ENCODE measurements around the gene PGAP2.
"Not testable (repeated sequence)": the region's sequence is repeated elsewhere in the genome, so short reads cannot be mapped to it uniquely, and the experiment has no call there.

The PGAP2 gene

DNA sequence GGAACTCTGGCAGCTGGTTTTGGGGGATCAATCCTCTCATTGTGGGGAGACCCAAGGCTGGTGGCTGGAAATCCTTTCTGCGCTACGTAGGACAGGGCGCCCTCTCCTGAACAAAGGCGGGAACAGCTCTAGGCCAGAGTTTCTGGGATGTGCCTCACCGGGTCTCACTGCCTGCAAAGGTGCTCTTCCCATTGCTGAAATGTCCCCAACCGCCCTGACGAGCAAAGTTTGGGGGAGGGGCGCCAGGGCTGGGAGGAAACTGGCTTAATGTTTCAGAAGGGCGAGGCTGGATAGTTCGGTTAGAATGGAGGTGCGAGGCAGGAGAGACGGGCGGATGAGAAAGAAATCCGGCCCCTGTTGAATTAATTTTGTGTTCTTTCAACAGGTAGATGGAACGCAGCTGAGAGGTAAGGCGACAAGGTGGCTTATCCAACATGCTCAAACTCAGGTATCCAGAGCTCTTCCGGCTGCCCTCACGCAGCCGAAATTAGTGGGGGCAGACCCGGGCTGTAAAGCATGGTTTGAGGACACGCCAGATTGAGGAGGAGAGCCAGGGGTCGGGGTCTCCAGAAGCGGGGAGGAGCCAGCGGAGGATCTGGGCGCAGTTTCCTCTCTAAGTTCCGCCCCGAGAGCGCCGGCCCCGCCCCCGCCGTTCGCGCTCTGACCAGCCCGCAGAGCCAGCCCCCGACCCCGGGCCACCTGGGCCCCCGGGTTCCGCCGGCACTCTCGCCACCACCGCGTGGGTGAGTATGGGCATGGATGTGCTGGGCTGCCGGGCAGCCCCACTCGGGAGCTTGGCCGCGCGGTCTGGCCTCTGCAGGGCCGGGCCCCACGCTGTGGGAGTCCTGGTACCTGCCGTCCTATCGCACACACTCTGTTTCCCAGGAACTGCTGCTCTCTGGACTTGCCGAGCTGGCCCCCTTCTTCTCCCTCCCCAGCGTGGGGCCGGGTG, at the start of gene PGAP2:
PGAP2 (plus strand) TSS at position 652 of the 952 bp plus-strand sequence. CDS start 2,700 bp downstream, outside the sequence.
- DNase-seq: peak; percentile 62 to 73
- TF ChIP-seq GATA1 (IDR thresholded peaks at IDR 0.05; ENCODE audit: low read depth, low read length) (no peak), POLR2A (IDR thresholded peaks at IDR 0.05; ENCODE audit: low read length) (no peak)

DNA sequence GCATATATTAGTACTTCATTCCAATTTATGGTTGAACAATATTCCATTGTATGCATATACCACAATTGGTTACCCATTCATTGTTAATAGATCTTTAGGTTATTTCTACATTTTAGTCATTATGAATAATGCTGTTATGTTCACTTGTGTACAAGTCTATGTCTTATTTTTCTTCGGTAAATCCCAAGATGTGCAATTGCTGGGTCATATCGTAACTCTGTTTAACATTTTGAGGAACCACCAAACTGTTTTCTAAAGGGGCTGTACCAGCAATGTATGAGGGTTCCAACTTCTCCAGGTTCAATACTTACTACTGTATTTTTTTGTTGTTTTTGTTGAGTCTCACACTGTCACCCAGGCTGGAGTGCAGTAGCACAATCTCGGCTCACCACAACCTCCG, 44.1 kb upstream of the PGAP2 start:
- DNase-seq: no peak
- TF ChIP-seq GATA1 (IDR thresholded peaks at IDR 0.05; ENCODE audit: low read depth, low read length) (no peak), POLR2A (IDR thresholded peaks at IDR 0.05; ENCODE audit: low read length) (no peak)

DNA sequence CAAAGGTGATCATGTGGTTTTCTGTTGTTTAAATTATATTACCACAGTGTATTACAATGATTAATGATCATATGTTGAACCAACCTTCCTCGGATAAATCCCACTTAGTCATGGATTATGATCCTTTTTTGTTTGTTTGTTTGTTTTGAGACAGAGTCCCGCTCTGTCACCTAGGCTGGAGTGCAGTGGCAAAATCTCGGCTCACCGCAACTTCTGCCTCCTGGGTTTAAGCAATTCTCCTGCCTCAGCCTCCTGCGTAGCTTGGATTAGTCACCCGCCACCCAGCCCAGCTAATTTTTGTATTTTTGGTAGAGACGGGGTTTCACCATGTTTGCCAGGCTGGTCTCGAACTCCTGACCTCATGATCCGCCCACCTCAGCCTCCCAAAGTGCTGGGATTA, 41.5 kb upstream of the PGAP2 start:
- DNase-seq: not testable (repeated sequence)

DNA sequence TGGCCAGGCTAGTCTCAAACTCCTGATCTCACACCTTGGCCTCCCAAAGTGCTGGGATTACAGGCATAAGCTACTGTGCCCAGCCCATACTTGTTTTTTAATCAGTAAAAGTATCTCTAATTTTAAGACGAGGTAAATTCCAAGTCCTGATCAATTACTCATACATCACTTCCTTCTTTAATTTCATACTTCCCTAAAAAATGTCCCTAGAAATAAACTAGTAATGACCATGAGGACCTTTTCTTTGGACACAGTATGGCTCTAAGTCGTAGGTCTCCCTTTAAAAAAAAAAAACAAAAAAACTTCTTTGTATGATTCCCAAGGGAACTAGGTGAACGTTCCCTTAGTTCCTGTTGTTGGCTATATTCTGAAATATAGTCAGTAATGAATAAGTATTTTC, 40.8 kb upstream of the PGAP2 start:
- no peak for DNase-seq
- TF ChIP-seq POLR2A (IDR thresholded peaks at IDR 0.05; ENCODE audit: low read length) (no peak), GATA1 (IDR thresholded peaks at IDR 0.05; ENCODE audit: low read depth, low read length) (no peak)

DNA sequence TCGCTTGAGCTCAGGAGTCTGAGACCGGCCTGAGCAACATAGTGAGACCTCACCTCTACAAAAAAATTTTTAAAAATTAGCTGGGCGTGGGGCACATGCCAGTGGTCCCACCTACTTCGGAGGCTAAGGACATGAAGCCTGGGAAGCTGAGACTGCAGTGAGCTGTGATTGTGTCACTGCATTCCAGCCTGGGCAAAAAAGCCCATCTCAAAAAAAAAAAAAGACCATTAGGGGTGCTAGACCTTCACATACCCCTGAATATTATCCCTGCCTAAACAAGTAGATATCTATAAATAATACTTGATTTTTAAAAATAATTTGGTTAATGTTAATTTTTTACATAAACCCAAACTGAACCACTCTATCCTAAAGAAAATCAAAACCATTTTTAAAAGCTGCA, 35.2 kb upstream of the PGAP2 start:
- DNase-seq: no peak
- TF ChIP-seq GATA1 (IDR thresholded peaks at IDR 0.05; ENCODE audit: low read depth, low read length) (no peak), POLR2A (IDR thresholded peaks at IDR 0.05; ENCODE audit: low read length) (no peak)

DNA sequence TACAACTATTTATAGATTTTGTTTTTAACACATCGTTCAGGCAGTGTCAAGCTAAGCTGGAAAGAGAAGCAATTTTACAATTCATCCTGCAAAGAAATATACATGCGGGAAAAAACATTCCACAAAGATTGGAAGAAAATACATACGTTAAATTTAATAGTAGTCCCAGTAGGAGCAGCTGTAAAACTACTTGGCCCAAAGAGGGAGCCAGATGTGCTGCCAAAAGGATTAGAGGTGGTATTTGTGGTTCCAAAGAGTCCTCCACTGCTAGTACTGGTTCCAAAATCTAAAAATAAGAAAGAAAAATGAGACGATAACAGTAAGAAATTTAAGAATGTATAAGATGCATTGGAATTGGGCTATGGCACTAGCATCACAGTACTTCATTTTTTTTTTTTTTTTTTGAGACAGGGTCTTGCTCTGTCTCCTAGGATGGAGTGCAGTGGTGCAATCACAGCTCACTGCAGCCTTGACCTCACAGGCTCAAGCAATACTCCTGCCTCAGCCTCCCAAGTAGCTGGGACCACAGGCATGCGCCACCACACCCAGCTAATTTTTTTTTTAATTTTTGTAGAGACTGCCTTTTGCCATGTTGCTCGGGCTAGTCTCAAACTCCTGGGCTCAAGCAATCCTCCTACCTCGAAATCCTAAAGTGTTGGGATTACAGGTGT, 32.5 kb upstream of the PGAP2 start:
- TF ChIP-seq POLR2A (IDR thresholded peaks at IDR 0.05; ENCODE audit: low read length): no peak
- no peak for DNase-seq

DNA sequence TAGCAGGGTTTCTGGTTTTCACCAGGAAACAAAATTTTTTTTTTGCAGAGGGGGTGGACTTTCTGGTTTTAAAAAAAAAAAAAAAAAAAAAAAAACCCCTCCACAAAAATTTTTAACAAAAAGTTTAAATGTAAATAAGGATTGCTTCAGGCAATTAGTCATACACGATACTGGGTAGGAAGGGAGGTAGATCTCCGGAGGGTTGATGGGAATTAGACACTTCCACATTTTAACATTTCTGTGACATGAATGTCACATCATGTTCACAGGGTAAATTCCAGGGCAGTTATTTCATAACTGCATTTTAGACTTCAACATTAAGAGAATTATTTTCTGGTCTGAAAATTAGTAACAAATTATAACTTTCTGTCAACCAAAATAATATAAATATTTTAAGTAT, 26.9 kb upstream of the PGAP2 start:
- DNase-seq: no peak
- no peak for TF ChIP-seq POLR2A (IDR thresholded peaks at IDR 0.05; ENCODE audit: low read length)
- TF ChIP-seq GATA1 (IDR thresholded peaks at IDR 0.05; ENCODE audit: low read depth, low read length): no peak

DNA sequence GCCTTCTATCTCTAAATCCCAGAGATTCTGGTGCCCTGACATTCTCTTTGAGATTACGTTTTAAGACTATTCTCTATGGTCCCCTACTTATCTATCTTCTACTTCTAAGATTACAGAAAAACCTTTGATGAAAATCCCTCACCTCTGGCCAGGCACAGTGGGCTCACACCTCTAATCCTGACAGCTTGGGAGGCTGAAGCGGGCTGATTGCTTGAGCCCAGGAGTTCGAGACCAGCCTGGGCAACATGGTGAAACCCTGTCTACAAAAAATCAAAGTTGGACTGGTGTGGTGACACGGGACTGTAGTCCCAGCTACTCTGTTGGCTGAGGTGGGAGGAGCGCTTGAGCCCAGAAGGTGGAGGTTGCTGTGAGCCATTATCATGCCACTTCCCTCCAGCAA, 25.4 kb upstream of the PGAP2 start:
- DNase-seq: no peak
- TF ChIP-seq POLR2A (IDR thresholded peaks at IDR 0.05; ENCODE audit: low read length): no peak
- TF ChIP-seq GATA1 (IDR thresholded peaks at IDR 0.05; ENCODE audit: low read depth, low read length): no peak

DNA sequence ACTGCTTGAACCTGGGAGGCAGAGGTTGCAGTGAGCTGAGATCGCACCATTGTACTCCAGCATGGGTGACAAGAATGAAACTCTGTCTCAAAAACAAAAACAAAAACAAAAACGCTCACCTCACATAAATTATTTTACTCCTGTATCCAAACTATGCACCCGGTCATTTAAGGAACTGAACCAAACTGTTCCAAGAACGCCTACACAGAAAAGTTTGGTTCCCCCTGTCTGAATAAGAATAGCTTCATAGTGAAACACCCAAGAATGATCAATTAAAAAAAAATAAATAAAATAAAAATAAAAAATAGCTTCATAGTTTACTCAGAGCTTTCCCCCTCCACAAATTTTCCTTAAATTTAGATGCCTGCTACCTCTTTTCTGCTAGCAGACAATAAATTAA, 24.7 kb upstream of the PGAP2 start:
- no peak for TF ChIP-seq GATA1 (IDR thresholded peaks at IDR 0.05; ENCODE audit: low read depth, low read length)
- TF ChIP-seq POLR2A (IDR thresholded peaks at IDR 0.05; ENCODE audit: low read length): no peak
- DNase-seq: no peak

DNA sequence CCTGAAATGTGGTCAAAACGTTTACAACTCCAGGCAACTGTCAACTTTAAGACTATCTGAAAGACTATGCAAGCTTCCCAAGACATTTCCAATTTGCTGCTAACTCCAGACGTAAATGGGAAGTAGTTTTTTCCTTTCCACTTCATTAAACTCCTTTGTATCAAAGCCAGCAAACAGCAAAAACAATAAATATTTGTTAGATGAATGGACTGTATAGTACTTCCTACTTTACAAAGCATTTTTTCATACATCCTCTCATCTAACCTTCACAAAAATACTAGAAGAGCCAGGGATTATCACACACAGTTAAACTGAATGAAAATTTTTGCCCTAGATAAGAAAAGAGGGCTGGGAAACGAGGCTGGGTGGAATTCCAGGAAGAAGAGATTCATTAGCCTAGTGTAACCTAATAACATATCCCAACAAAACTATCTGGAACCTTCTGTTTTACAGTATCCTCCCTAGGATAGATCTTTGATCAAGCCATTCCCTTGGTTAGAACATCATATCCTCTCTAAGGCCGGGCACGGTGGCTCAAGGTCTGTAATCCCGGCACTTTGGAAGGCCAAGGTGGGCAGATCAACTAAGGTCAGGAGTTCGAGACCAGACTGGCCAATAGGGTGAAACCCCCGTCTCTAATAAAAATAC, 21.5 kb upstream of the PGAP2 start:
- TF ChIP-seq POLR2A (IDR thresholded peaks at IDR 0.05; ENCODE audit: low read length): no peak
- TF ChIP-seq GATA1 (IDR thresholded peaks at IDR 0.05; ENCODE audit: low read depth, low read length): no peak
- no peak for DNase-seq

DNA sequence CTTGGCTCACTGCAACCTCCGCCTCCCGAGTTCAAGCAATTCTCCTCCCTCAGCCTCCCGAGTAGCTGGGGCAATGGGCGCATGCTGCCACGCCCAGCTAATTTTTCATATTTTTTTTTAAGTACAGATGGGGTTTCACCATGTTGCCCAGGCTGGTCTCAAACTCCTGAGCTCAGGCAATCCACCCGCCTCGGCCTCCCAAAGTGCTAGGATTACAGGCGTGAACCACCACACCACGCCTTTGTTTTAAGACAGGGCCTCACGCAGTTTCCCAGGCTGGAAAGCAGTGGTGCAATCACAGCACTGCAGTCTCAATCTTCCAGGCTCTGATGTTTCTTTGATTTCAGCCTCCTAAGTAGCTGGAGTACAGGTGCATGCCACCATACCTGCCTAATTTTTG, 14.0 kb upstream of the PGAP2 start:
- not testable (repeated sequence) for DNase-seq

DNA sequence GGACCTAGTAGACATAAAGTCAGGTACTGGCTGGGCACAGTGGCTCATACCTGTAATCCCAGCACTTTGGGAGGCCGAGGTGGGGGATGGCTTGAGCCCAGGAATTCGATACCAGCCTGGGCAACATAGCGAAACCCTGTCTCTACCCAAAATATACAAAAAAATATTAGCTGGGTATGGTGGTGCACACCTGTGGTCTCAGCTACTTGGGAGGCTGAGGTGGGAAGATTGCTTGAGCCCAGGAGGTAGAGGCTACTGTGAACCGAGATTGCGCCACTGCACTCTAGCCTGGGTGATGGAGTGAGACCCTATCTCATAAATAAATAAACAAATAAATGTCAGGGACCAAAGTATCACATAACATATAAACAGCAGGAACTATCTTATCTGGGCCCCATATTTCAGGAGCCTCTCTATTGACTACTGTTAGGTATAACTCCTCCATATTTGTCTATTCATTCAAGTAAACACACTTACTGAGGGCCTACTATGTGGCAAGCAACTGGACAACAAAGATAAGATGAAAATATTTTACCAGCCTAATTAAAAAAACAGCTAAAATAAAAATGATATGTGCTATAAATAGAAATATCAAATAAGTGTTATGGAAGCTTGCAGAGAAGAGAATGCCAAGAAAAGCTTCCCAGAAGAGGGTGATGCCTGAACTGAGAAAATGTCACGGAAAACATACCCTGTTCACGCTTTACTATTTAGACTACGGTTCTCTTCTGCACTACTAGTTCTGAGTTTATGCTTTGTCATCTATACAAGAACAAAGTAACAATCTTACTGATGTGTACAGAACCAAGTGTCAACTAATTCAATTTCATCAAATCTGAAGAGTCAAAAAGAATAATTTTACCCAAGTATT, 13.0 kb upstream of the PGAP2 start:
- no peak for TF ChIP-seq GATA1 (IDR thresholded peaks at IDR 0.05; ENCODE audit: low read depth, low read length)
- no peak for TF ChIP-seq POLR2A (IDR thresholded peaks at IDR 0.05; ENCODE audit: low read length)
- peak; percentile 37 to 46 for DNase-seq

DNA sequence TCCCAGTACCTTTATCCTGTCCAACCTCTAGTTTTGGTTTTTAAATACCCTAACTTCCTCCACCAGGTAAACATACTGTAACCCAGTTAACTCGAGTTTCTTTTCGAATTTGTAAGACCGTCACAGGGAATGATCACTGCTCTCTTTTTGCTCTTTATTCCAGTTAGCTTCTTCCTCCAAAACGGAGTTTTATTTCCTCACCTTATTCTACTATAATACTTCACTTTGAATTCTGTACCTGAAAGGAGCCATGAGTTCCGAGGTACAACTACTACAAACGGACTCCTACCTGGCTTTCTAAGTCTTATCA, 12.4 kb upstream of the PGAP2 start:
- TF ChIP-seq GATA1 (IDR thresholded peaks at IDR 0.05; ENCODE audit: low read depth, low read length) (no peak), POLR2A (IDR thresholded peaks at IDR 0.05; ENCODE audit: low read length) (no peak)
- DNase-seq: no peak

DNA sequence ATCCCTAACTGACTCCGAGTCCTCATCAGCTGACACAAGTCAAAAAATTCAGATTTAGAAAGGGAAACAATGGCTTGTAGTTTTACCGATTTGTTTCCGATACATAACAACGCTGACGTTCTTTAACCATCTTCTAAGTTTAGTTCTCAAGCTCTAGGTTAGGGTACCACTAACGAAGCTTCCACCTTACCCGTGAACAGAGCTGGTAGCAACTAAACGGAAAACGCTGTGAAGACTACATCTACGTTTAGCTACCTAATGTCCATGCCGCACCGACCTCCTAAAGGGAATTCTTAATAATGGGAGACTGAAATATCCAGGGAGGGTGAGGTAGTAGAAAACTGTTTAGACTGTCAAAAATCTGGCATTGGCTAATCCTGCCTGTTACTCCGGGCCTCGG, 12.0 kb upstream of the PGAP2 start:
- DNase-seq: peak in 1 of 2 experiments; percentile 54
- TF ChIP-seq GATA1 (IDR thresholded peaks at IDR 0.05; ENCODE audit: low read depth, low read length) (no peak), POLR2A (IDR thresholded peaks at IDR 0.05; ENCODE audit: low read length) (peak; percentile 19)

Data from erythroblast (primary cell).